HG03097 (cell line): ENCODE measurements around the gene FOXL2NB.
"Not testable (repeated sequence)": the region's sequence is repeated elsewhere in the genome, so short reads cannot be mapped to it uniquely, and the experiment has no call there.

Source experiments
- ATAC-seq: cut with Tn5 transposase; IDR thresholded peaks from one replicate; pipeline ENCODE4 v1.9.1; 2021; ENCODE audit not compliant: unreplicated experiment, low FRiP score

The FOXL2NB gene

GRCh38 chr3:138946663-138947494, at the start of gene FOXL2NB, which contains the start of gene FOXL2:
Gene FOXL2NB, plus strand, starts transcription at chr3:138947217. Its CDS starts 148 bp downstream, at chr3:138947365.
Gene FOXL2, minus strand, starts transcription at chr3:138947137. Its CDS starts 415 bp downstream, at chr3:138946722.
- ATAC-seq = no peak

DNA sequence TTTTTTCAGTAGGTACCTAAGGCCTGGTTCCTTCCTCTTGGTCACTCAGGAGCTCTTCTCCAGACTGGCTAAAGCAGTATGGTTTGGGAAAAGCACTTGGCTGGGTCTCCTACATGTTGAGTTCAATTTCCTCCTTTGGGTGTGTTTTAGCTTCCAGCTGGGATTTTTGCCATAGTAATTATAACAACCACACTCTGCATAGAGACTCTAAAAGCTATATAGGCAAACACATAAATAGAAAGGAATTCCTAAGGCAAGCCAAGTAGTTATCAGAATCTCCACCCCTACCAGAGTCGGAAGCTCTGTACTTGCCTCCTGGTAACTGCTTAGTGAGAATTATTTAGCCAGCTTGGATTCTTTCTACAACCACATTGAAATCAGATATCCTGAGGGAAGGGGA, 48.7 kb upstream of the FOXL2NB start:
- no peak for ATAC-seq

GRCh38 chr3:138898708-138899107, 48.3 kb upstream of the FOXL2NB start:
- ATAC-seq = no peak

DNA sequence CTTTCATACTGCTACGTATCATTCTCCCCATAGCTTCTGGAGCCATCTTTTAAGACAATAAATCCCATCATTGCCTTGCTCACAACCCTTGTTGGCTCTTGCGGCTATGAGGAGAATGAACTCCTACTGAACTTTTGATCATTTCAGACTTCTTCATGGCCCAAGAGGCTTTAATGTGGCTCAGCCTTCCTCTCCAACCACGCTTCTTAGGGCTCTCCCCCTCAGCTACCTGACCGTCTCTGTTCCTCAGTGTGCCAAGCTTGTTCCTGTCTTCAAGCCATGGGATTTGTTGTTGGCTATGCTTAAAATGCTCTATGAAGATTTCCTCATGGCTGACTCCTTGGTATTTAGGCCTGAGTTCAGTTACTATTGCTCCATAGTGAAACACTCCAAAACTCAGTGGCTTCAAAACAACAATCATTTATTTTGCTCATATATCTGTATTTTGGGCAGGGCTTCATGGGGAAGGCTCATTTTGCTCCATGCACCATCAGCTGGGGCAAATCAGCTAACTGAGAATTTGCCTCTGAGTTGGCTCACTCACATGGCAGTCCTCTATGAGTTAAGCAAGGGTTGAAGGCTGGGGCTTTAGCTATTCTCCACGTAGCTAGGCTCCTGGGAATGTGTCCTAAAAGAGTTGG, 47.5 kb upstream of the FOXL2NB start:
- no peak for ATAC-seq

GRCh38 chr3:138901567-138901966, 45.5 kb upstream of the FOXL2NB start:
- ATAC-seq = no peak

- no peak for ATAC-seq
These were observed 44.8 kb upstream of the FOXL2NB start for GRCh38 chr3:138902171-138902570.

DNA sequence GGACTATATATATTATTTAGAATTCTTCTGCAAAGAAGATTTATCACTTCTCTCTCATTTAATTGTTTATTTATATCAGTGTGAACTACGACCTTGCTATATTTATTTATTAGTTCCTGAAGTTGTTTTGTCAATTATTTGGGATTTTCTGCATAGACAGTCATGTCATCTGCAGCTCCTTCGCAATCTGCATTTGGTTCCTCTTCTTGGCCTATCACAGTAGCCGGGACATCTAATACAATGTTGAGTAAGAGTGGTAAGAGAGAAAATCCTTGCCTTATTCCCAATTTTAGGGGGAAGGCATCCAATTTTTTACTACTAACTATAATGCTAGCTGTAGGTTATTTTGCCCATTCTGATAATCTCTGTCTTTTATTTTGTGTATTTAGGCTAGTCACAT, 39.5 kb upstream of the FOXL2NB start:
- no peak for ATAC-seq

- ATAC-seq = no peak
These were observed 38.2 kb upstream of the FOXL2NB start for GRCh38 chr3:138908846-138909245.

DNA sequence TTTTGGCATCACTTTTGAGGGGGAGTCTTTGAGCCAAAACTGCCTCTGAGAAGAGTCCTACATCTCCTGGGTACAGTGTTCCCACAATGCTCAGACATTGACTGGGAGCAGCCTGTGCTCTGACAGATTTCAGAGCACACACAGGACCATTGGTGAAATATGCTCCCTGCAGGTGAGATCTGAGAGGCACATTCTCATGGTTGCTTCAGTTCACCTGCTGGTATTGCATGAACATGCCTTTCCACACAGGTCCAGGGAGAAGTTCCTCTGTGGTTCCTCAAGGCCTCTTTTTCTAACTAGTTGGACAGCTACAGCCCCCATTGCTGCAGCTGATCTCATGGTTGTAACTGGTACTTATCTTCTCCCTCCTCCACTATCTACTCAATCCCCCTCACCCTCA, 37.1 kb upstream of the FOXL2NB start:
- ATAC-seq = no peak

GRCh38 chr3:138911621-138912020, 35.4 kb upstream of the FOXL2NB start:
- ATAC-seq = no peak

- no peak for ATAC-seq
These were observed 34.8 kb upstream of the FOXL2NB start for GRCh38 chr3:138912237-138912636.

DNA sequence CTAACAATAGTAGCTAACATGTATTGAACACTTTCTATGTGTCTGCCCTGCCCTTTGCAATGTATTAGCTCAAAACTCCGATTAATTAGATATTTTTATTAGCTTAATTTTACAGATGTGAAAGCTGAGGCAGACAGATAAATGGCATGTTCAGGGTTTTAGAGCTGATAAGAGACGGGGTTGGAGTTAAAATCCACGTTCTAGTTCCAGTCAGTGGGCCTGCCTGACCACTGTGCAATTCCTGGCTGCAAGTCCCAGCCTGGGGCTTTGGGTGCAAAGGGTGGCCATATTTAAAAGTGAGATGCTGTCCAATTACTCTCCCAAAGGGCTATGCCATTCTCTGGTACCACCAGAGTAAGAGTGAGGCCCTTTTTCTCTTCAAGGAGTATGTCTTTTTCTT, 33.3 kb upstream of the FOXL2NB start:
- ATAC-seq = no peak

GRCh38 chr3:138914870-138915502, 32.0 kb upstream of the FOXL2NB start:
- ATAC-seq = no peak

DNA sequence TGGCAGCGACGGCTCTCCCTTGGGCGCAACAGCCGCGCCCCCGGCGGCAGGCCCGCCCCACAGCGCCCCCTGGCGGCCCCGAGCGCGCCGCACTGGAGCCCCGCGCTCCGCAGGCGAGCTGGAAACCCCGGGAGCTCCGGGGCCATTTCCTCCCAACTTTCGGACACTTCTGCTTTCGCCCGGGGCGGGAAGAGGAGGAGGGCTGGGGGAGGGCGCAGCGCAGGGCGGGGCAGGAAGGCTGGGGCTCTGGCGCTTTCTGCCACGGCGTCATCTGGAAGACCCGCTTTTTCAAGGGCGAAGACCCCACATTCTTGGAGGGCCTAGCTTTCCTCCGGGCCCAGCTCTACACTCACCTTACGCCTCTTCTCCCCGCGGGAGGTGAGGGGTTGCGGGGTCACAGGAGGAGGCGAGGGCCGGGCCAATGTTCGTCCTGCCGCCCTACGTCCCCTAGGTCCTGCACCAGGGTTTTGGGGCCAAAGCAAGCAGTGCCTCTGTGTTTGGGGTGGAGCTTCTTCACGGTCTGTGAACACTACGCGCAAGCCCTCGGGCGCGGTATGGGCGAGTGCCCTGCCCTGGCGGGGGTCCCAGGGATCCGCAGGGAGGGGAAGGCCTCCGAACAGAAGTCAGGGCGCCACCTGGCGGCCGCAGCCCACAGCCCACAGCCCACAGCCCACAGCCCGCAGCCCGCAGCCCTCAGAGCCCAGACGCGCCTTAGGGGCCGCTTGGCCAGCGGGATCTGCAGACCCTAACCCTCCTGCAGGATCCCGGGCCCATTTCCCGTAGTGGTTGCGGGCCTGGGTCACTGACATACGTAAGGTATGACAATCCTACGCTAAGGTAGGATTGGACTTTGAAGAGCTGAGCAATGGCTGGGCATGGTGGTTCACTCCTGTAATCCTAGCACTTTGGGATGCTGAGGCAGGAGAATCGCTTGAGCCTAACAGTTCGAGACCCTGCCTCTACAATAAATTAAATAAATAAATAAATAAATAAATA, 31.2 kb upstream of the FOXL2NB start:
- ATAC-seq = peak; percentile 81

- ATAC-seq = no peak
These were observed 30.2 kb upstream of the FOXL2NB start for GRCh38 chr3:138916824-138917223.

- ATAC-seq = no peak
These were observed 27.7 kb upstream of the FOXL2NB start for GRCh38 chr3:138919325-138919724.

DNA sequence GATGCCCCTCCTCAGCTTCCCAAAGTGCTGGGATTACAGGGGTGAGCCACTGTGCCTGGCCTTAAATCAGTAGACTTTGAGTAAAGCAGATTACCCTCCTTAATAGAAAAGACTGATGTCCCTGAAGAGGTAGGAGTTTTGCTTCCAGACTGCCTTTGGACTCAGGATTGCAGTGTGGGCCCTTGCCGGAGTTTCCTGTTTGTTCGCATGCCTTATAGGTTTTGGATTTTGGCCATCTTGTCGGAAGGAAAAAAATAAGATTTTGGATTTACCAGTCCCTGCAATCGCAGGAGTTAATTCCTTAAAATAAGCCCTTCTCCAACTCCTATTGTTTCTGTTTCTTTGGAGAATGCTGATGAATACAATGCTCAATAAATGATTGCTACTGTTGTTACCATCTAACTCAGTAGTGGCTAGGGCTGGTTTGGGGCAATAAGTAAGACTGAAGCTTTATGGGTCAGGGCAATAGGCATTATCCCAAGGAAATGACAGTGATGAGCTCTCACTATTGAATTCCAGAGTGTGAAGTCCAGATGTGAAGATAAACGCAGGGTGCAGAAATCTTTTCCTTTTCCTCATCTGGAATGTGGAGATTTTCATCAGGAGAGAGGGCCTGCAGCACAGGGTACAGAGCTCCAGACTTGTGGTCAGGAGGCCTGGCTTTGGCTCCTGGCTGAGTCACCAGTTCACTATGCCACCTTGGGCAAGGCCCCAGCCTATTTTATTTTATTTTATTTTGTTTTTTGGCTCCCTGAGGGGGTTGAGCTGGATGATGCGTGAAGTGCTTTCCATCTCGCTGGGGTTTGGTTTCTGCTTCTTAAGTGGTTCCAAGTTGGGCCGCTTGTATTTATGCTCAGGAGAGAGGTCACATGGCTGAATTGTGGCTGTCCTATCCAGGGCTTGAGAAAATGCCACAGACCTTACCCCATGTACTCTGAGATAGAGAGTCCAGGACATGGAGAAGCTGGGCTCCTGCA, 25.4 kb upstream of the FOXL2NB start:
- ATAC-seq = no peak

DNA sequence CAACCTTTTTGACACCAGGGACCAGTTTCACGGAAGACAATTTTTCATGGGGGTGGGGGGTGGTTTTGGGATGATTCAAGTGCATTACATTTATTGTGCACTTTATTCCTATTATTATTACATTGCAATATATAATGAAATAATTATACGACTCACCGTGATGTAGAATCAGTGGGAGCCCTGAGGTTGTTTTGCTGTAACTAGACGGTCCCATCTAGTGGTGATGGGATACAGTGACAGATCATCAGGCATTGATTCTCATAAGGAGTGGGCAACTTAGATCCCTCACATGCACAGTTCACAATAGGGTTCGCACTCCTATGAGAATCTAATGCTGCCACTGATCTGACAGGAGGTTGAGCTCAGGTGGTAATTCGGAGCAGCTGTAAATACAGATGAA, 24.6 kb upstream of the FOXL2NB start:
- ATAC-seq = not testable (repeated sequence)

DNA sequence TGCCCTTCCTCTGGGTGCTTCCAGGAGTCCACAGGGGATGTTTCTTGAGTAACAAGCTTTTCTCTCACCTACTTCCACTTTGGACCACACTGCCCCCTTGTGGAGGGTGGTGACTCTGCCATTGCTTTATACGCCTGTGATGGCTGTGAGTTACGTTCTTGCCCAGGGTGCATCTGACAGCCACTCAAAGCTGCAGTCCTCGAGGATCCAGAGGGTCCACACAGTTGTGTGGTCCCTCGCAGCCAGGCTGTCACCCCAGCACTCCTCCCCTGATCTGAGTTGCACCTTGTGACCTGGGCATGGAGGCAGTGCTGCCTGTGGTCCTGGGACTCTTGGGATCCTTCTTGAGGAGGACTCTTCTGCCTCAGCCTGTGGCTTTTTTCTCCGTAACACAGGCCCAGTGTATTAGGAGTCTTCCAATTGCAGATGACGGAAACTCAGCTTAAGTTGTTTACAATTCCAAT, 23.5 kb upstream of the FOXL2NB start:
- peak; percentile 63 for ATAC-seq
